ENCODE results near the gene HERC6. TPM values are rescaled to one million over a fixed set of nuclear protein-coding genes. Genes with fewer than 3 reads are reported as not detected.

HERC6 gene
- total and polyA plus RNA-seq, 9 of the 15 experiments (the other 6 are each of a cell fraction or from before 2014, with no cell fraction given), result 0.01 to 0.68 (median 0.15) TPM

GRCh38 chr4:88445252-88445651, 66.6 kb downstream of the HERC6 start:
- FAIRE-seq, result no peak
- ChIA-PET CTCF (ENCODE audit: low intra/inter-chr PET ratio) (no interaction called here), POLR2A (interaction anchor here (0.8 kb wide), 1 partner anchor 558 kb away, joined by 4 read pairs; no protein-coding TSS in a partner anchor)
- WGBS (ENCODE audit: insufficient coverage, low coverage, missing lambda C conversion rate), result 0% methylated on average over 4 of the region's 4 CpGs
- no peaks in the 10 kb centered on the region for H4K20me1 ChIP-seq (replicated peaks; ENCODE audit: control insufficient read depth, insufficient read depth, low read length)
- intact Hi-C loops (cut with micrococcal nuclease), result no loop called here
- H3K27me3 ChIP-seq (ENCODE audit: control insufficient read depth in 2 of 2, insufficient read depth in 2 of 2, low read length in 2 of 2), result no peaks in the 10 kb centered on the region
- in situ Hi-C loops (cut with MboI), result no loop called here
- ATAC-seq, result no peak
- no peaks in the 10 kb centered on the region for H3K9me1 ChIP-seq (ENCODE audit: control insufficient read depth, insufficient read depth, low read length)
- no peak overlapping the region for H3K4me2 ChIP-seq (ENCODE audit: insufficient read depth, low read length)
- H3K27ac ChIP-seq (ENCODE audit: extremely low read depth, low read depth, low read length), result no peak overlapping the region
- no peak for DNase-seq (ENCODE audit: extremely low read depth in 1 of 4, low spot score in 3 of 4)
- no peaks in the 10 kb centered on the region for H3K36me3 ChIP-seq (ENCODE audit: control insufficient read depth, insufficient read depth, low read length)
- H2AFZ ChIP-seq (ENCODE audit: low read depth, low read length), result no peak overlapping the region
- H3K9me3 ChIP-seq (replicated peaks; ENCODE audit: control insufficient read depth, insufficient read depth, low read depth, low read length), result no peaks in the 10 kb centered on the region
- BruUV-seq (replicated peaks), result no TSS peak
- no peaks in the 10 kb centered on the region for H3K79me2 ChIP-seq (ENCODE audit: control insufficient read depth, insufficient read depth, low read length)
- TF ChIP-seq ZC3H11A (IDR thresholded peaks at IDR 0.05; ENCODE audit: low read depth, low read length), result no peak
- no peak overlapping the region for H3K4me3 ChIP-seq
- no peak overlapping the region for H3K9ac ChIP-seq (ENCODE audit: insufficient read depth in 1 of 2, low read depth in 2 of 2, low read length in 2 of 2)
- no peaks in the 10 kb centered on the region for H3K4me1 ChIP-seq (replicated peaks in 1 of 2; ENCODE audit: control insufficient read depth in 2 of 2, insufficient read depth in 2 of 2, low read length in 2 of 2)

GRCh38 chr4:88446124-88446523, 67.5 kb downstream of the HERC6 start:
- Histone ChIP-seq H3K9me1 (ENCODE audit: control insufficient read depth, insufficient read depth, low read length) (no peaks in the 10 kb centered on the region), H3K4me1 (replicated peaks in 1 of 2; ENCODE audit: control insufficient read depth in 2 of 2, insufficient read depth in 2 of 2, low read length in 2 of 2) (no peaks in the 10 kb centered on the region), H3K4me2 (ENCODE audit: insufficient read depth, low read length) (no peak overlapping the region), H3K4me3 (no peak overlapping the region), H2AFZ (ENCODE audit: low read depth, low read length) (no peak overlapping the region), H4K20me1 (replicated peaks; ENCODE audit: control insufficient read depth, insufficient read depth, low read length) (no peaks in the 10 kb centered on the region), H3K79me2 (ENCODE audit: control insufficient read depth, insufficient read depth, low read length) (no peaks in the 10 kb centered on the region), H3K9me3 (replicated peaks; ENCODE audit: control insufficient read depth, insufficient read depth, low read depth, low read length) (no peaks in the 10 kb centered on the region), H3K9ac (ENCODE audit: insufficient read depth in 1 of 2, low read depth in 2 of 2, low read length in 2 of 2) (no peak overlapping the region), H3K27ac (ENCODE audit: extremely low read depth, low read depth, low read length) (no peak overlapping the region), H3K27me3 (ENCODE audit: control insufficient read depth in 2 of 2, insufficient read depth in 2 of 2, low read length in 2 of 2) (no peaks in the 10 kb centered on the region), H3K36me3 (ENCODE audit: control insufficient read depth, insufficient read depth, low read length) (no peaks in the 10 kb centered on the region)
- BruUV-seq (replicated peaks), result no TSS peak
- no peak for FAIRE-seq
- ChIA-PET CTCF (ENCODE audit: low intra/inter-chr PET ratio) (no interaction called here), POLR2A (interaction anchor here (0.7 kb wide), 1 partner anchor 281 kb away, joined by 3 read pairs; no protein-coding TSS in a partner anchor)
- 0% methylated on average over 3 of the region's 3 CpGs for WGBS (ENCODE audit: insufficient coverage, low coverage, missing lambda C conversion rate)
- intact Hi-C loops (cut with micrococcal nuclease), result no loop called here
- TF ChIP-seq ZNF133 (CRISPR knock-in tag; IDR thresholded peaks at IDR 0.05) (no peak), GTF2B (IDR thresholded peaks at IDR 0.05; ENCODE audit: extremely low read depth, insufficient read length) (no peak), CHCHD3 (CRISPR knock-in tag; IDR thresholded peaks at IDR 0.05) (no peak), ZNF124 (CRISPR knock-in tag; IDR thresholded peaks at IDR 0.05) (no peak), HNRNPH1 (optimal IDR thresholded peaks at IDR 0.05; ENCODE audit: low read depth, low read length) (no peak), ILK (tag; IDR thresholded peaks at IDR 0.05; ENCODE audit: borderline replicate concordance, low read depth) (no peak), TEAD2 (tag; IDR thresholded peaks at IDR 0.05) (no peak), ZBTB1 (CRISPR knock-in tag; IDR thresholded peaks at IDR 0.05; ENCODE audit: borderline replicate concordance, low read depth) (no peak), ILF3 (IDR thresholded peaks at IDR 0.05; ENCODE audit: borderline replicate concordance) (no peak), ZNF785 (CRISPR knock-in tag; IDR thresholded peaks at IDR 0.05) (no peak), RFX7 (CRISPR knock-in tag; IDR thresholded peaks at IDR 0.05) (no peak)
- no peak for DNase-seq (ENCODE audit: extremely low read depth in 1 of 4, low spot score in 3 of 4)
- ATAC-seq, result no peak
- in situ Hi-C loops (cut with MboI), result no loop called here
